Ovary (tissue), 3 donors: ENCODE results near the gene MOGAT1.

Source experiments
- CTCF ChIP-seq, 3 donors: fragments of 450-650 bp in 2 of 3; fragments of 200-600 bp in 1 of 3; IDR thresholded peaks; one replicate each; pipeline versions ENCODE4 v1.5.1 to v1.8.0; 2016 to 2022; ENCODE audit warnings: antibody characterized with exemption in 3 of 3, mild to moderate bottlenecking in 1 of 3
- EP300 ChIP-seq: sonication (generic); formaldehyde crosslinking; IDR thresholded peaks from one replicate; pipeline ENCODE4 v1.6.1; 2017; ENCODE audit warnings: antibody characterized with exemption
- POLR2A ChIP-seq: fragments of 450-650 bp; IDR thresholded peaks from one replicate; pipeline ENCODE4 v1.6.1; 2017; ENCODE audit warnings: antibody characterized with exemption, mild to moderate bottlenecking, moderate library complexity
- donor health status: DM: no; HTN: no; CAD: no.

GRCh38 chr2:222689322-222689721 lies 17.9 kb downstream of the MOGAT1 start:
- TF ChIP-seq CTCF (IDR thresholded peaks at IDR 0.05) (no peak), POLR2A (no peak), EP300 (no peak)
